ENCODE data around the gene LGMN.
A peak's percentile ranks its signal among the peaks of the same experiment; 100 is the strongest.

Gene LGMN

DNA sequence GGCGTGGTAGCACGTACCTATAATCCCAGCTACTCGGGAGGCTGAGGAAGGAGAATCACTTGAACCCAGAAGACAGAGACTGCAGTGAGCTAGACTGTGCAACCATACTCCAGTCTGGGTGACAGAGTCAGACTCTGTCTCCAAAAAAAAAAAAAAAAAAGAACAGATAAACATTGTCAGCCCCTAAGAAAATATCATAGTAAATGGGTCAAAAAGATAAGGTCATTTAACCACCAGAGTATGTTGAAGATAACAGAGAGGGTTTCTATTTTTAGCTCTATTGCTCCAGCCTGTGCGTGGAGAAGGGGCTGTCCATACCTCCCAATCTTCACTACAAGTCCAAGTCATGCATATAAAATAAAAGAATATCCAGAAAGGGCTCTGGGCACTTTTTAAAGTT lies 15.4 kb downstream of the LGMN start:
- TF ChIP-seq FOXM1 (IDR thresholded peaks at IDR 0.05; ENCODE audit: borderline replicate concordance, low read depth) (no peak), YY1 (IDR thresholded peaks at IDR 0.05; ENCODE audit: low read depth) (no peak), EP300 (IDR thresholded peaks at IDR 0.05; ENCODE audit: borderline replicate concordance) (no peak), TEAD4 (IDR thresholded peaks at IDR 0.05) (no peak), TAF1 (IDR thresholded peaks at IDR 0.05; ENCODE audit: low read depth) (no peak), ZBTB7A (IDR thresholded peaks at IDR 0.05; ENCODE audit: low read depth) (no peak), CREB1 (IDR thresholded peaks at IDR 0.05; ENCODE audit: low read depth) (no peak), NFIC (IDR thresholded peaks at IDR 0.05) (no peak), REST (IDR thresholded peaks at IDR 0.05; ENCODE audit: low read depth) (no peak), EGR1 (IDR thresholded peaks at IDR 0.05) (no peak), TCF12 (IDR thresholded peaks at IDR 0.05; ENCODE audit: low read depth) (no peak)
- TF ChIP-seq, protein P1, sequence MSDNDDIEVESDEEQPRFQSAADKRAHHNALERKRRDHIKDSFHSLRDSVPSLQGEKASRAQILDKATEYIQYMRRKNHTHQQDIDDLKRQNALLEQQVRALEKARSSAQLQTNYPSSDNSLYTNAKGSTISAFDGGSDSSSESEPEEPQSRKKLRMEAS (IDR thresholded peaks at IDR 0.05) = no peak
- TF ChIP-seq, protein P2, sequence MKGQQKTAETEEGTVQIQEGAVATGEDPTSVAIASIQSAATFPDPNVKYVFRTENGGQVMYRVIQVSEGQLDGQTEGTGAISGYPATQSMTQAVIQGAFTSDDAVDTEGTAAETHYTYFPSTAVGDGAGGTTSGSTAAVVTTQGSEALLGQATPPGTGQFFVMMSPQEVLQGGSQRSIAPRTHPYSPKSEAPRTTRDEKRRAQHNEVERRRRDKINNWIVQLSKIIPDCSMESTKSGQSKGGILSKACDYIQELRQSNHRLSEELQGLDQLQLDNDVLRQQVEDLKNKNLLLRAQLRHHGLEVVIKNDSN (IDR thresholded peaks at IDR 0.05) = no peak

- TF ChIP-seq, protein P2 (IDR thresholded peaks at IDR 0.05) = no peak
- TF ChIP-seq TAF1 (IDR thresholded peaks at IDR 0.05; ENCODE audit: low read depth) (no peak), FOXM1 (IDR thresholded peaks at IDR 0.05; ENCODE audit: borderline replicate concordance, low read depth) (no peak), REST (IDR thresholded peaks at IDR 0.05; ENCODE audit: low read depth) (no peak), EGR1 (IDR thresholded peaks at IDR 0.05) (no peak), YY1 (IDR thresholded peaks at IDR 0.05; ENCODE audit: low read depth) (no peak), TEAD4 (IDR thresholded peaks at IDR 0.05) (no peak), EP300 (IDR thresholded peaks at IDR 0.05; ENCODE audit: borderline replicate concordance) (no peak)
These were observed 16.8 kb downstream of the LGMN start for GRCh38 chr14:92731622-92732115.

- no peak for TF ChIP-seq TAF1 (IDR thresholded peaks at IDR 0.05; ENCODE audit: low read depth)
- no peak for TF ChIP-seq YY1 (IDR thresholded peaks at IDR 0.05; ENCODE audit: low read depth)
- TF ChIP-seq CEBPB (IDR thresholded peaks at IDR 0.05) = no peak
- TF ChIP-seq NFIC (IDR thresholded peaks at IDR 0.05) = no peak
- TF ChIP-seq TCF12 (IDR thresholded peaks at IDR 0.05; ENCODE audit: low read depth) = no peak
- TF ChIP-seq CREB1 (IDR thresholded peaks at IDR 0.05; ENCODE audit: low read depth) = no peak
- TF ChIP-seq, protein P2 (IDR thresholded peaks at IDR 0.05) = no peak
- no peak for TF ChIP-seq EP300 (IDR thresholded peaks at IDR 0.05; ENCODE audit: borderline replicate concordance)
These were observed 18.6 kb downstream of the LGMN start for GRCh38 chr14:92729634-92730358.

GRCh38 chr14:92728759-92729364 lies 19.6 kb downstream of the LGMN start:
- TF ChIP-seq NFIC (IDR thresholded peaks at IDR 0.05) = peak; percentile 43; the same call in 1 of the 2 replicates
- TF ChIP-seq REST (IDR thresholded peaks at IDR 0.05; ENCODE audit: low read depth) = no peak
- TF ChIP-seq, protein P2 (IDR thresholded peaks at IDR 0.05) = peak; percentile 60; the same call in 1 of the 2 replicates
- peak; percentile 93 for TF ChIP-seq CEBPB (IDR thresholded peaks at IDR 0.05)
- 0 out of 2 replicates have a peak, but pooled peaks have one; percentile 46 for TF ChIP-seq TCF12 (IDR thresholded peaks at IDR 0.05; ENCODE audit: low read depth)
- TF ChIP-seq, protein P1 (IDR thresholded peaks at IDR 0.05) = peak; percentile 94
- TF ChIP-seq CREB1 (IDR thresholded peaks at IDR 0.05; ENCODE audit: low read depth) = no peak
- 0 out of 2 replicates have a peak, but pooled peaks have one; percentile 14 for TF ChIP-seq YY1 (IDR thresholded peaks at IDR 0.05; ENCODE audit: low read depth)

Measured in Ishikawa (cell line).